Lung (tissue), 12 donors: ENCODE results near the gene KCNJ6. TPM values are rescaled to one million over a fixed set of nuclear protein-coding genes. Genes with fewer than 3 reads are reported as not detected.

Source experiments
- ATAC-seq: fragments of 200-7000 bp; cut with Tn5 transposase; one replicate; pipeline ENCODE4 v1.9.1; 2020; ENCODE audit warnings: moderate number of reproducible peaks; ENCODE audit not compliant: insufficient read depth, low FRiP score
- DNase-seq, 3 donors: peaks; one replicate each; pipeline ENCODE4 v3.0.0-alpha.2; 2013 to 2017
- H3K27ac ChIP-seq, 2 donors: one replicate each; pipeline ENCODE4 v1.5.1; 2013; ENCODE audit warnings: mild to moderate bottlenecking in 2 of 2, moderate library complexity in 2 of 2, control low read depth in 1 of 2, inconsistent platforms in 1 of 2, low read depth in 1 of 2, low read length in 1 of 2
- H3K27me3 ChIP-seq, 3 donors: one replicate each; pipeline ENCODE4 v1.5.1; 2013; ENCODE audit warnings: low read length in 2 of 3; ENCODE audit not compliant: control insufficient read depth in 3 of 3, insufficient read depth in 3 of 3
- H3K36me3 ChIP-seq, 4 donors: one replicate each; pipeline ENCODE4 v1.5.1; 2013; ENCODE audit warnings: low read length in 4 of 4, mild to moderate bottlenecking in 1 of 4, moderate library complexity in 1 of 4; ENCODE audit not compliant: control insufficient read depth in 4 of 4, insufficient read depth in 4 of 4
- H3K4me1 ChIP-seq, 5 donors: one replicate each; pipeline ENCODE4 v1.5.1; 2013; ENCODE audit warnings: low read length in 5 of 5, mild to moderate bottlenecking in 2 of 5, moderate library complexity in 1 of 5; ENCODE audit not compliant: control insufficient read depth in 5 of 5, insufficient read depth in 5 of 5
- H3K4me3 ChIP-seq: one replicate; pipeline ENCODE4 v1.5.1; 2013; ENCODE audit warnings: mild to moderate bottlenecking, control low read depth, moderate library complexity
- H3K9ac ChIP-seq, 2 donors: one replicate each; pipeline ENCODE4 v1.5.1; 2013; ENCODE audit warnings: low read length in 2 of 2, control low read depth in 1 of 2; ENCODE audit not compliant: insufficient read depth in 1 of 2
- H3K9me3 ChIP-seq, 4 donors: one replicate each; pipeline ENCODE4 v1.5.1; 2013; ENCODE audit warnings: low read length in 3 of 4, mild to moderate bottlenecking in 1 of 4, moderate library complexity in 1 of 4; ENCODE audit not compliant: control insufficient read depth in 4 of 4, insufficient read depth in 3 of 4
- CTCF ChIP-seq: IDR thresholded peaks from 2 replicates; pipeline ENCODE4 v1.5.1; 2012; ENCODE audit warnings: mild to moderate bottlenecking; ENCODE audit errors: control extremely low read depth, extremely low read depth
- WGBS, 2 donors: extraction: QIAGEN DNeasy Blood & Tissue Kit; methylation state at CpG; one replicate each; pipeline ENCODE4 v1.1.7; 2013; 5-methylcytosine and 5-hydroxymethylcytosine counted together
- polyA plus RNA-seq, 2 donors: library from polyadenylated mRNA; stranded (reverse); fragments of 200-250 nt; gene quantifications; one replicate each; pipeline ENCODE4 v1.2.1, GENCODE V29; 2013
- total RNA-seq, 2 donors: library from RNA; depleted of rRNA in 1 of 2; stranded (reverse); fragments of >200 nt in 1 of 2; gene quantifications; one replicate each; pipeline ENCODE4 v1.2.1, GENCODE V29; 2014 to 2021
- donor health status: control.
- donor health status: control.
- donor health status: Bipolar disorder and iron deficiency.
- donor health status: healthy.
- donor health status: DM: yes; HTN: yes; CAD: no.

Gene KCNJ6
- total and polyA plus RNA-seq, 4 donors, result 0.01 to 0.31 (median 0.03) TPM

GRCh38 chr21:37771181-37771580 is 145.1 kb downstream of the KCNJ6 start:
- Histone ChIP-seq H3K4me1 (no peaks in the 10 kb centered on the region), H3K9ac (no peak overlapping the region), H3K27ac (no peak overlapping the region), H3K27me3 (peaks cover 0 to 7% (median 0%) of the 10 kb centered on the region in 3 donors), H3K4me3 (no peak overlapping the region), H3K36me3 (no peaks in the 10 kb centered on the region), H3K9me3 (no peaks in the 10 kb centered on the region)
- 77 to 86% methylated on average over 3 of the region's 3 CpGs for WGBS, 2 donors
- DNase-seq, result no peak
- TF ChIP-seq CTCF, result no peak
- ATAC-seq, result no peak

- ATAC-seq (no peak), DNase-seq (no peak)
- no peak for TF ChIP-seq CTCF
- no peaks in the 10 kb centered on the region for H3K9me3 ChIP-seq
- H3K4me1 ChIP-seq, result no peaks in the 10 kb centered on the region
- H3K27ac ChIP-seq, result no peak overlapping the region
- WGBS, 2 donors, result 88 to 93% methylated on average over 2 of the region's 2 CpGs
- no peak overlapping the region for H3K4me3 ChIP-seq
- H3K27me3 ChIP-seq, result peaks cover 0 to 7% (median 0%) of the 10 kb centered on the region in 3 donors
- H3K9ac ChIP-seq, result no peak overlapping the region
- no peaks in the 10 kb centered on the region for H3K36me3 ChIP-seq
These were observed 145.8 kb downstream of the KCNJ6 start for GRCh38 chr21:37770461-37770860.

GRCh38 chr21:37769656-37770055 is 146.6 kb downstream of the KCNJ6 start:
- H3K27ac ChIP-seq, result no peak overlapping the region
- H3K9me3 ChIP-seq, result no peaks in the 10 kb centered on the region
- 28 to 61% methylated on average over 1 of the region's 1 CpG for WGBS, 2 donors
- no peaks in the 10 kb centered on the region for H3K36me3 ChIP-seq
- peaks cover 0 to 7% (median 0%) of the 10 kb centered on the region in 3 donors for H3K27me3 ChIP-seq
- no peak overlapping the region for H3K9ac ChIP-seq
- no peak for TF ChIP-seq CTCF
- no peak overlapping the region for H3K4me3 ChIP-seq
- DNase-seq (no peak), ATAC-seq (no peak)
- no peaks in the 10 kb centered on the region for H3K4me1 ChIP-seq

GRCh38 chr21:37767984-37768383 is 148.3 kb downstream of the KCNJ6 start:
- TF ChIP-seq CTCF, result no peak
- ATAC-seq, result no peak
- peaks cover 0 to 3% (median 0%) of the 10 kb centered on the region in 3 donors for H3K27me3 ChIP-seq
- H3K36me3 ChIP-seq, result no peaks in the 10 kb centered on the region
- H3K4me1 ChIP-seq, result peaks cover 0 to 3% (median 0%) of the 10 kb centered on the region in 5 donors
- no peak overlapping the region for H3K9ac ChIP-seq
- no peaks in the 10 kb centered on the region for H3K9me3 ChIP-seq
- no peak overlapping the region for H3K27ac ChIP-seq
- no peak overlapping the region for H3K4me3 ChIP-seq
- 68 to 77% methylated on average over 5 of the region's 5 CpGs for WGBS, 2 donors
- DNase-seq, result no peak
